NCI-H2107 treated with DMSO at 0.1 percent for 48 hours (cell line): Measurements from ENCODE around the gene XPNPEP3.

Experiments used
- DNase-seq: peaks from one replicate; lab custom pipeline; 2025; ENCODE audit not compliant: unreplicated experiment; lab: John Stamatoyannopoulos, UW

Gene XPNPEP3

GRCh38 chr22:40928657-40929056 lies 71.7 kb downstream of the XPNPEP3 start:
- no peak for DNase-seq

DNA sequence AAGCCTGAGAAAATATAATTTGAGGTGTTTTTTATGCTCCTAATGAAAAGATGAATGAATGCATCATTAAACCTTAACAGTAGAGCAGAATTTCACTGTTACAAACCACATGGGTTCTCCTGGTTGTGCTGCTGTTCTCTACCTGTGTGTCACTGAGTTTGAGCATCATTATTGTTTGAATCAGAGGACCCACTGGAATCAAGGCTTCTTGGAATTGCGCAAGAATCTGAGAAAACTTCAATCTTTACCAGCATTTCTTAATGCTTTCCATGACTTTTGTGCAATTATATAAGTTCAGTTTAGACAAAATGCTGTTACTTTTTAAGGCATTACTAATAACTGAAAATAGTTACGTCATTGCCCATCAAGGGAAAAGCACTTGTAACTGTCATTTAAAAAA lies 75.4 kb downstream of the XPNPEP3 start:
- no peak for DNase-seq

DNA sequence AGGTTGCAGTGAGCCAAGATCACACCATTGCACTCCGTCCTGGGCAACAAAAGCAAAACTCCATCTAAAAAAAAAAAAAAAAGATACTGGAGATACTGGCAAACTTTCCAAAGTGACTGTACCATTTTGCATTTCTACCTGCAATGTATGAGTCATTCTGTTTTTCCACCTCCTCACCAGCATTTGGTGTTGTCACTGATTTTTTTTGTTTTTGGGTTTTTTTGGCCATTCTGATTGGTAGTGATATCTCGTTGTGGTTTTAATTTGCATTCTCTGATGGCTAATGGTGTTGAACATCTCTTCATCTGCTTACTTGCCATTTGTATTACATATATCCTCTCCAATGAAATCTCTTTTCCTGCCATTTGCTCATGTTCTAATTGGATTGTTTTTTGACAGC lies 82.3 kb downstream of the XPNPEP3 start:
- DNase-seq: no peak

- peak; percentile 85 for DNase-seq
Observed at GRCh38 chr22:40950962-40951794, 94.2 kb downstream of the XPNPEP3 start, which contains the start of gene RBX1. Gene RBX1, plus strand, starts transcription at chr22:40951378. Its CDS starts 21 bp downstream, at chr22:40951399.

DNA sequence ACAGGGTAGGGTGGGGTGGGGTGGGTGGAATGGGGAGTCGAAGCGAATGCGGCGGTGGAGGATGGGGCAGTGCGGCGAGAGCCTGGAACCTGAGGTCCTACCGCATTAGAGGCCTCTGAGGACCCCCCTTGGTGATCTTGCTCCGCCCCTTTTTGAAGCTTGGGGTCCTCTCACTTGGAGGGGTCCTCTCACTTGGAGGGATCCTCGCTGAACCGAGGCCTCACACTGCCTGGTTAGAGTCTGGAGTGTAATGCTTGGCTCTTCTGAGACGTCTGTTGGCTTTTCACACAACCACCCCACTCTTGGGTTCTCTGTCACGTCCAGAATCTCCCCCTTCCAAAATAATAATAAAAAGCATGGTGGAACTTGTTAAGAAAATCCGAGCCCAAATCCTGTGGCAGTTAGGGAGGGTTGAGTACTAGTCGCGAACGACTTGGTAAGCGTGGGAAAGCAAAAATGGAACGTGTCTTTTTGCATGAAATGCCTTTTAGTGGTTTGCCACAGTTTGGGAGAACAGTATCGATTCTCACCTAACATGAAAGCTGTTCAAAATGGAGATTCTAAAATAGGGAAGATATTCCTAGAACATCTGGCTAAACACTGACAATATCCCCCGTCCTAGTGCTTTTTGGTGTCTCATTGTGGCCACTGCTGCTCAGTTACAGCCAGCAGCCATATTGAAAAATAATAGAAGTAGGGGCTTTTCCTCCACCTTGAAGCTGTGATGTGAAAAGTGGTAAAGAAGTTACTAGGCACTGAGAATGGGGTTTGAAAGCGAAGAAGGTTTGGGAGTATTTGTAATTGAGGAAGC lies 95.1 kb downstream of the XPNPEP3 start:
- no peak for DNase-seq

DNA sequence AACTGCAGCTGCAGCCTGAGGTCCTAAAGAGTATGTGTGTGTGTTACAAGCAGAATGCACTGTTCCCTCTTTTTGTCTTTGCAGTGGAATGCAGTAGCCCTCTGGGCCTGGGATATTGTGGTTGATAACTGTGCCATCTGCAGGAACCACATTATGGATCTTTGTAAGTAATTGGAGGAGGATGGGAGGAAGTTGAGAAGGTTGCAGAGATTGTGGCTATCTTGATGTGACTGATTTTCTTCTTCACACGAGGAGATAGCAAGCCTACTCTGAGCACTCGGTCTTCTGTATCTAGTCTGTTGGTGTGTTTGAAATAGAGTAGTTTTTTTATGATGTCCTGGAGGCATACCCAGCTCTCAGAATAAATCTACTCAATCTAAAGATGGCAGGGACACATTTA lies 96.5 kb downstream of the XPNPEP3 start:
- DNase-seq: no peak

DNA sequence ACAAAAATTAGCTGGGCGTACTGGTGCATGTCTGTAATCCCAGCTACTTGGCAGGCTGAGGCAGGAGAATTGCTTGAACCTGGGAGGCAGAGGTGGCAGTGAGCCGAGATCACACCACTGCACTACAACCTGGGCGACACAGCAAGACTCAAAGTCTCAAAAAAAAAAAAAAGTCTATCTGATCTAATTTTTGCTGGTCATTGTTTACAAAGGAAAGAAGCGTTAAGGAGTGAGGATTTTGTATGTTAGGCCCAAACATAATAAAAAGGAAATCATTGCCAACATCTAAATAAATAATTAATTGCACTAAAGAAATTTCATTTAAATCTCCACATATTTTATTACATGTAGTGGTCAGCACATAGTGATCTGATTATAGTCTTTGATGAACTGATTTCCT lies 97.2 kb downstream of the XPNPEP3 start:
- DNase-seq: no peak

DNA sequence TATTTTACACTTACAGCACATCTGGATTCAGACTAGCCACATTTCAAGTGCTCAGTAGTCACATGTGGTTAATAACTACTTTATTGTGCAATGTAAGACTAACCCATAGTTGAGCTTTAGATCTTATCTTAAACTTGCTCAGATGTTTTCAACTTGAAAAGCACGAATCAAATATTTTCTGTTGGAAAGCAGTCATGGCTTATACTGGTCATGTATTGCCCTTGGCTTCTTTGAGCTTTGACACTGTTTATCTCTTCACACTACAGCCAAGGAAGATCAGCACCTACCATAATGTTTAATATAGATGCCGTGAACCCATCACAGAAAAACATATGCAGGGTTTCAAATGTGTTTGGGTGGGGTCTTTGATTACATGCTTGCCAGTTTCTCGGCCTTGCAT lies 98.6 kb downstream of the XPNPEP3 start:
- DNase-seq: no peak

DNA sequence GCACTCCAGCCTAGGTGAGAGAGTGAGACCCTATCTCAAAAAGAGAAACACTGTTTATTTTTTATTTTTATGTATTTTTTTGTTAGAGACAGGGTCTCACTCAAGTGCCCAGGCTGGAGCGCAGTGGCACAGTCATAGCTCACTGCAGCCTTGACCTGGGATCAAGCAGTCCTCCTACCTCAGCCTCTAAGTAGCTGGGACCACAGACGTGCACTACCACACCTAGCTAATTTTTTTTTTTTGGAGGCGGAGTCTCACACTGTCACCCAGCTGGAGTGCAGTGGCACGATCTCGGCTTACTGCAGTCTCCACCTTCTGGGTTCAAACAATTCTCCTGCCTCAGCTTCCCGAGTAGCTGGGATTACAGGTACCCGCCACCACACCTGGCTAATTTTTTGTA lies 100.7 kb downstream of the XPNPEP3 start:
- no peak for DNase-seq

DNA sequence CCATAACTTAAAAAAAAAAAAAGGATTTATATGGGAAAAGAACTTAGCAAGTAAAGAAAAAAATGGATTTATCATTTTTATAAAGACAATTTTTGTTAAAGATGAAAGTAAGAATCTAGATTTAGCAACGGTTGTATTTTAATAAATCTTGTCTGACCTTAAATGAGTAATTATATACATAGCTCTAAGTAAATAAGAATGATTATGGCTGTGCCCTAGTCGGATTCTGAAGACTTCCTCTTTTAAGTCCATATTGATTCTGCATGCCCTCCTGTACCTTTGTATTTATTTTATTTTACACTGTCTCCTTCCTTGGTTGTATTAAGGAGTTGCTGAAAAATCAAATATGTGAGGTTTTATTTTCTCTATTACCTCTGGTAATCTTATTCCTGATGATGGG lies 101.4 kb downstream of the XPNPEP3 start:
- no peak for DNase-seq

- DNase-seq: peak; percentile 20
Observed at GRCh38 chr22:40960145-40960544, 103.2 kb downstream of the XPNPEP3 start.

DNA sequence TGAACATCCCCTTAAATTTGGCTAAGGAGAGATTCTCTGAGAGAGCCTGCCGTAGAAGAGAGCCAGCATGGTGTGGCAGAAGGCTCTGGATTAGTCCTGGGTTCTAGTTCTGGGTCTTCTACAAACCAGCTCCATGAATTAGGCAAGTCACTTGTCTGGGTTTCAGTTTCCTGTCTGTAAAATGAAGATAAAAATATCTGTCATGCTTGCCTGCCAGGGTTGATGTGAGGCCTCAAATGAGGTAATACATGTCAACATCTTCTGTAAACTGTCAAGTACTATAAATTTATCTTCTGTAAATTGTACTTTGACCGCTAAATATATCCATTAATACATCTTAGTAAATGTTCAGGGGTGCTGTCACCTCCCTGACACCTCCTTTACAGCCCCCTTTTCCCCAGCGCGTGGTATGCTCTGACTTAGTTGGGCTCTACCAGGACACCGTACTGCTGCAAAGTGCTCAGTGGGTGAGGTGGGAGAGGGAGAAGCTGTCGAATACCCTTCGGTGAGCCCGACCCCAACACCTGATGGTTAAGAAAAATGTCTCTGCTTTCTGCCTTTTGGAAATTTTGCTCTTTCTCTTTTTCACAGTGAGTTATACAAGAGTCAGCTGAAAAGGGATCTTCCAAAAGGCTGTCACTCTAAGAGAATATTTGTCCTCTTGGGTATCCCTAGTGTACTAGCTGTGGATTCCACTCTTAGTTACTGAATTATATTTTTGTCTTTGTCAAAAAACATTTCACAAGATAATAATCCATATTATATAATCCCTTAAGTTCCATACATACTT lies 109.2 kb downstream of the XPNPEP3 start:
- no peak for DNase-seq

- DNase-seq: no peak
Observed at GRCh38 chr22:40966726-40967085, 109.8 kb downstream of the XPNPEP3 start.

DNA sequence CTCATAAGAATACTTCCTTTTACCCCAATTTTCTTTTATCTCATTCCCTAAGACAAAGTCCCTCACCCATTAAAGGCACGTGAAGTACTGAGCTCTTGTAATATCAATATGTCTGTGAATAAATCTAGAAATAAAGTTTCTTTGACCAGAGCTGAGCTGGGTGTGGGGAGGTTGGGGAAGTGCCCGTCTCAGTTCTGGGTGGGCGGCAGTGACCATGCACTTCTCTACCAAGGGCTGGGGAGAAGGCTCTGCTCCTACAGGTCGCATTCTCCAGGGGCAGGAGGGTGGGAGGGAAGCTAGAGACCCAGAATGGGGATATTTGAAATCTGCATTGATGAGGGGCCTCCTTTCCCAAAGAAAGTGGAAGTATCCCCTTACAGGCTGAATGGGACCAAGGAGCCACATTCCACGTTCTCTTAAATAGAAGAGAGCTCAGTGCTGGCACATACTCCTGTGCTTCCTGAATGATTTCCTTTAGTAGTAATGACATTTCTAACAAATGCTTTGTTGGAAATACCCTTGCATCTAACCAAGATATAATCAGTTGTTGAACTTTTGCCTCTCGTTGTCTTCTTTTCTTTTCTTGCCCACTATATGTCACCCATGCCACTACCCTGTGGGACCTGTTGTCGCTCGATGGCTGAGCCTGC lies 110.3 kb downstream of the XPNPEP3 start:
- no peak for DNase-seq

GRCh38 chr22:40972587-40972986 lies 115.6 kb downstream of the XPNPEP3 start:
- no peak for DNase-seq

GRCh38 chr22:40973144-40973543 lies 116.2 kb downstream of the XPNPEP3 start:
- no peak for DNase-seq

GRCh38 chr22:40975366-40975765 lies 118.4 kb downstream of the XPNPEP3 start:
- DNase-seq: no peak

GRCh38 chr22:40976866-40977700 lies 120.1 kb downstream of the XPNPEP3 start:
- no peak for DNase-seq

DNA sequence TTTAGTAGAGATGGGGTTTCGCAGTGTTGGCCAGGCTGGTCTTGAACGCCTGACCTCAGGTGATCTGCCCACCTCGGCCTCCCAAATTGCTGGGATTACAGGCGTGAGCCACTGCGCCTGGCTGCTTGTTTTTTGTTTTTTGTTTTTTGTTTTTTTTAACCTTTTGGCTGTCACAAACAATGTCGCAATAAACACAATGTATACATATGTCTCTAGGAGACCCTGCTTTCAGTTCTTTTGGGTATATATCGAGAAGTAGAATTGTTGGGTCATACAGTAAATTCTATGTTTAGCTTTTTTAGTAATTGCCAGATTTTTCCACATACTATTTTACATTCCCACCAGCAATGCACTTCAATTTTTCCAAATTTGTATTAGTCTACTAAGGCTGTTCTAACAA lies 122.2 kb downstream of the XPNPEP3 start:
- DNase-seq: no peak

DNA sequence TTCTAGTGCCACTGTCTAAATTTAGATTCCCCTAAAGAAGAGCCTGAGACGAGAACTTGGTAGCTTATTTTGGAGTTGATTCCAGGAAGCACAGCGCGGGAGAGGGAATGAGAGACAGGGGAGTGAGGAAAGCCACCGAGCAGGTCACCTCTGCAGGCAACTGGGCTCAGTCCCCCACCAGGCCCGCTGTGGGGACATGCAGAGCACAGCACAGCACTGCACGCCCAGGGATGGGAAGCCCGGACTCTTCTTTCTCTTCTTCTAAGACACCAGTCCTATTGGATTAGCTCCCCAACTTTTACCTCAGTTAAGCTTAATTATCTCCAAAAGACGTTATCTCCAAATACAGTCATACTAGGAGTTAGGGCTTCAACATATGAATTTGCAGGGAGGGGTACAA lies 122.9 kb downstream of the XPNPEP3 start:
- no peak for DNase-seq
